ENCODE data around the gene PVALEF. TPM values are rescaled to one million over a fixed set of nuclear protein-coding genes. Genes with fewer than 3 reads are reported as not detected.

PVALEF gene
- polyA plus RNA-seq, 1 donor (not counting 4 experiments of a cell fraction or from before 2014, with no cell fraction given): not detected

GRCh38 chr17:81156866-81157805 lies 8.2 kb upstream of the PVALEF start:
- Histone ChIP-seq H3K27me3 (ENCODE audit: control insufficient read depth, extremely low read depth, insufficient read depth, low read length) (peaks cover 4% of the 10 kb centered on the region), H3K4me3 (ENCODE audit: control insufficient read depth in 2 of 3, extremely low read depth in 1 of 3, insufficient read depth in 2 of 3, low read depth in 1 of 3, low read length in 3 of 3) (no peak overlapping the region), H3K9me1 (ENCODE audit: control insufficient read depth, extremely low read depth, insufficient read depth, low read length) (no peaks in the 10 kb centered on the region), H2AFZ (ENCODE audit: control insufficient read depth, low read length) (no peak overlapping the region), H3K4me2 (ENCODE audit: control insufficient read depth, extremely low read depth, insufficient read depth, low read depth, low read length) (no peak overlapping the region), H4K20me1 (ENCODE audit: control insufficient read depth, extremely low read depth, insufficient read depth, low read length) (no peaks in the 10 kb centered on the region), H3K9me3 (ENCODE audit: control insufficient read depth, low read depth, low read length) (no peaks in the 10 kb centered on the region), H3K27ac (ENCODE audit: control insufficient read depth, insufficient read depth, low read length) (no peak overlapping the region), H3K79me2 (ENCODE audit: control insufficient read depth, insufficient read depth, low read length) (no peaks in the 10 kb centered on the region), H3K4me1 (ENCODE audit: control insufficient read depth, extremely low read depth, insufficient read depth, low read length) (no peaks in the 10 kb centered on the region), H3K9ac (ENCODE audit: control insufficient read depth, extremely low read depth, insufficient read depth, low read length) (no peak overlapping the region), H3K36me3 (ENCODE audit: control insufficient read depth in 2 of 2, extremely low read depth in 1 of 2, insufficient read depth in 2 of 2, low read length in 2 of 2) (no peaks in the 10 kb centered on the region)
- dilution Hi-C loops (cut with MboI; ENCODE audit: extremely low pct_ligation_motif_present, low sequenced_read_pairs): no loop called here
- FAIRE-seq: no peak
- TF ChIP-seq, protein P1, sequence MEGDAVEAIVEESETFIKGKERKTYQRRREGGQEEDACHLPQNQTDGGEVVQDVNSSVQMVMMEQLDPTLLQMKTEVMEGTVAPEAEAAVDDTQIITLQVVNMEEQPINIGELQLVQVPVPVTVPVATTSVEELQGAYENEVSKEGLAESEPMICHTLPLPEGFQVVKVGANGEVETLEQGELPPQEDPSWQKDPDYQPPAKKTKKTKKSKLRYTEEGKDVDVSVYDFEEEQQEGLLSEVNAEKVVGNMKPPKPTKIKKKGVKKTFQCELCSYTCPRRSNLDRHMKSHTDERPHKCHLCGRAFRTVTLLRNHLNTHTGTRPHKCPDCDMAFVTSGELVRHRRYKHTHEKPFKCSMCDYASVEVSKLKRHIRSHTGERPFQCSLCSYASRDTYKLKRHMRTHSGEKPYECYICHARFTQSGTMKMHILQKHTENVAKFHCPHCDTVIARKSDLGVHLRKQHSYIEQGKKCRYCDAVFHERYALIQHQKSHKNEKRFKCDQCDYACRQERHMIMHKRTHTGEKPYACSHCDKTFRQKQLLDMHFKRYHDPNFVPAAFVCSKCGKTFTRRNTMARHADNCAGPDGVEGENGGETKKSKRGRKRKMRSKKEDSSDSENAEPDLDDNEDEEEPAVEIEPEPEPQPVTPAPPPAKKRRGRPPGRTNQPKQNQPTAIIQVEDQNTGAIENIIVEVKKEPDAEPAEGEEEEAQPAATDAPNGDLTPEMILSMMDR (optimal IDR thresholded peaks at IDR 0.05 in 1 of 3, IDR thresholded peaks at IDR 0.05 in 1 of 3, conservative IDR thresholded peaks at IDR 0.05 in 1 of 3; ENCODE audit: extremely low read depth in 1 of 3, insufficient read depth in 2 of 3, low read length in 3 of 3): no peak
- TF ChIP-seq EZH2 (IDR thresholded peaks at IDR 0.05; ENCODE audit: low read length): no peak
- no peak for DNase-seq (ENCODE audit: low read depth, low spot score)

GRCh38 chr17:81157848-81158687 lies 7.2 kb upstream of the PVALEF start:
- Histone ChIP-seq H3K27ac (ENCODE audit: control insufficient read depth, insufficient read depth, low read length) (no peak overlapping the region), H3K9me3 (ENCODE audit: control insufficient read depth, low read depth, low read length) (no peaks in the 10 kb centered on the region), H4K20me1 (ENCODE audit: control insufficient read depth, extremely low read depth, insufficient read depth, low read length) (no peaks in the 10 kb centered on the region), H2AFZ (ENCODE audit: control insufficient read depth, low read length) (no peak overlapping the region), H3K36me3 (ENCODE audit: control insufficient read depth in 2 of 2, extremely low read depth in 1 of 2, insufficient read depth in 2 of 2, low read length in 2 of 2) (no peaks in the 10 kb centered on the region), H3K4me3 (ENCODE audit: control insufficient read depth in 2 of 3, extremely low read depth in 1 of 3, insufficient read depth in 2 of 3, low read depth in 1 of 3, low read length in 3 of 3) (no peak overlapping the region), H3K79me2 (ENCODE audit: control insufficient read depth, insufficient read depth, low read length) (no peaks in the 10 kb centered on the region), H3K27me3 (ENCODE audit: control insufficient read depth, extremely low read depth, insufficient read depth, low read length) (peaks cover 7% of the 10 kb centered on the region), H3K4me1 (ENCODE audit: control insufficient read depth, extremely low read depth, insufficient read depth, low read length) (no peaks in the 10 kb centered on the region), H3K4me2 (ENCODE audit: control insufficient read depth, extremely low read depth, insufficient read depth, low read depth, low read length) (no peak overlapping the region), H3K9ac (ENCODE audit: control insufficient read depth, extremely low read depth, insufficient read depth, low read length) (no peak overlapping the region), H3K9me1 (ENCODE audit: control insufficient read depth, extremely low read depth, insufficient read depth, low read length) (no peaks in the 10 kb centered on the region)
- FAIRE-seq (no peak), DNase-seq (ENCODE audit: low read depth, low spot score) (no peak)
- dilution Hi-C loops (cut with MboI; ENCODE audit: extremely low pct_ligation_motif_present, low sequenced_read_pairs): no loop called here
- TF ChIP-seq, protein P1 (optimal IDR thresholded peaks at IDR 0.05 in 1 of 3, IDR thresholded peaks at IDR 0.05 in 1 of 3, conservative IDR thresholded peaks at IDR 0.05 in 1 of 3; ENCODE audit: extremely low read depth in 1 of 3, insufficient read depth in 2 of 3, low read length in 3 of 3): no peak
- no peak for TF ChIP-seq EZH2 (IDR thresholded peaks at IDR 0.05; ENCODE audit: low read length)

Data from keratinocyte (primary cell).